IMR-90 (cell line): ENCODE results near the gene RHOC. TPM values are rescaled to one million over a fixed set of nuclear protein-coding genes. Genes with fewer than 3 reads are reported as not detected.

Source experiments
- ATAC-seq: fragments of 200-7000 bp; cut with Tn5 transposase; 2 replicates; pipeline ENCODE4 v1.9.1; 2020; ENCODE audit warnings: low read depth, mild to moderate bottlenecking, moderate library complexity
- BruUV-seq: library from RNA; stranded (reverse); fragments of 400-500 nt; replicated peaks from 2 replicates; lab custom pipeline; 2021; lab: Mats Ljungman, UMichigan
- CTCF ChIA-PET: fragments of 300-600 bp; formaldehyde crosslinking; extraction: SDS; loops from one replicate; lab custom pipeline; 2021; ENCODE audit warnings: antibody characterized with exemption; lab: Yijun Ruan, JAX
- POLR2A ChIA-PET: fragments of 300-600 bp; sonication (Branson Sonifier 250); formaldehyde crosslinking; loops from one replicate; lab custom pipeline; 2022; ENCODE audit warnings: antibody characterized with exemption; ENCODE audit not compliant: unreplicated experiment; lab: Charles Lee
- DNase-seq: peaks from one replicate; pipeline ENCODE4 v3.0.0; 2013
- H2AFZ ChIP-seq: replicated peaks from 2 replicates; pipeline ENCODE3; 2013; ENCODE audit warnings: low read length, mild to moderate bottlenecking; ENCODE audit not compliant: poor library complexity
- H2AK5ac ChIP-seq: 2 replicates; pipeline ENCODE4 v1.6.1; 2013; ENCODE audit warnings: low read depth, low read length, inconsistent platforms
- H2AK9ac ChIP-seq: replicated peaks from 2 replicates; pipeline ENCODE3; 2013; ENCODE audit warnings: mild to moderate bottlenecking, low read depth, low read length, moderate library complexity; ENCODE audit not compliant: poor library complexity
- H2BK120ac ChIP-seq: 2 replicates; pipeline ENCODE4 v1.6.1; 2013; ENCODE audit warnings: low read depth, low read length, inconsistent platforms
- H2BK15ac ChIP-seq: 3 replicates; pipeline ENCODE4 v1.6.1; 2013; ENCODE audit warnings: low read depth, low read length, inconsistent platforms
- H2BK20ac ChIP-seq: 2 replicates; pipeline ENCODE4 v1.6.1; 2013; ENCODE audit warnings: low read depth, mild to moderate bottlenecking, inconsistent platforms, low read length, moderate library complexity
- H2BK5ac ChIP-seq: 2 replicates; pipeline ENCODE4 v1.6.1; 2013; ENCODE audit warnings: mild to moderate bottlenecking, low read depth, low read length, inconsistent platforms; ENCODE audit not compliant: poor library complexity, severe bottlenecking
- H3K14ac ChIP-seq: replicated peaks from 2 replicates; pipeline ENCODE4 v1.6.1; 2013; ENCODE audit warnings: low read depth, low read length, inconsistent platforms
- H3K18ac ChIP-seq: 2 replicates; pipeline ENCODE4 v1.6.1; 2013; ENCODE audit warnings: low read depth, low read length, control low read depth
- H3K23ac ChIP-seq: 2 replicates; pipeline ENCODE4 v1.6.1; 2013; ENCODE audit warnings: low read depth, low read length, inconsistent platforms
- H3K27ac ChIP-seq: 2 replicates; pipeline ENCODE4 v1.5.1; 2013; ENCODE audit warnings: mild to moderate bottlenecking, control low read depth, low read length; ENCODE audit not compliant: insufficient read depth
- H3K27me3 ChIP-seq: 2 replicates; pipeline ENCODE4 v1.6.1; 2013; ENCODE audit warnings: low read length; ENCODE audit not compliant: control insufficient read depth, insufficient read depth
- H3K36me3 ChIP-seq: 2 replicates; pipeline ENCODE4 v1.6.1; 2013; ENCODE audit warnings: low read length, mixed read lengths; ENCODE audit not compliant: control insufficient read depth, insufficient read depth
- H3K4ac ChIP-seq: 2 replicates; pipeline ENCODE4 v1.6.1; 2013; ENCODE audit warnings: low read depth, low read length, inconsistent platforms
- H3K4me1 ChIP-seq: 2 replicates; pipeline ENCODE4 v1.6.1; 2013; ENCODE audit warnings: low read length, mixed read lengths; ENCODE audit not compliant: control insufficient read depth, insufficient read depth
- H3K4me2 ChIP-seq: 2 replicates; pipeline ENCODE4 v1.6.1; 2013; ENCODE audit warnings: low read depth, mild to moderate bottlenecking, control low read depth, low read length, moderate library complexity
- H3K4me3 ChIP-seq: 2 replicates; pipeline ENCODE4 v1.5.1; 2013; ENCODE audit warnings: low read depth, mild to moderate bottlenecking, control low read depth, low read length, moderate library complexity; ENCODE audit not compliant: insufficient read depth
- H3K56ac ChIP-seq: 2 replicates; pipeline ENCODE4 v1.6.1; 2013; ENCODE audit warnings: low read length, inconsistent platforms; ENCODE audit not compliant: insufficient read depth; ENCODE audit errors: extremely low read depth
- H3K79me1 ChIP-seq, 2 experiments: 2 replicates each; pipeline ENCODE4 v1.6.1; 2013; ENCODE audit warnings: low read length in 2 of 2, inconsistent platforms in 1 of 2, low read depth in 1 of 2
- H3K9ac ChIP-seq: 2 replicates; pipeline ENCODE4 v1.6.1; 2013; ENCODE audit warnings: low read depth, low read length, control low read depth
- H3K9me1 ChIP-seq: 2 replicates; pipeline ENCODE4 v1.6.1; 2013; ENCODE audit warnings: low read length, inconsistent platforms; ENCODE audit not compliant: insufficient read depth
- H3K9me3 ChIP-seq: 2 replicates; pipeline ENCODE4 v1.6.1; 2013; ENCODE audit warnings: low read length; ENCODE audit not compliant: control insufficient read depth, insufficient read depth
- H4K20me1 ChIP-seq: 2 replicates; pipeline ENCODE4 v1.6.1; 2013; ENCODE audit warnings: low read length, inconsistent platforms; ENCODE audit not compliant: insufficient read depth
- H4K5ac ChIP-seq: 2 replicates; pipeline ENCODE4 v1.6.1; 2013; ENCODE audit warnings: mild to moderate bottlenecking, low read depth, low read length, control low read depth
- H4K8ac ChIP-seq, 2 experiments: 2 replicates each; pipeline ENCODE4 v1.6.1; 2013; ENCODE audit warnings: low read depth in 2 of 2, low read length in 2 of 2, control low read depth in 1 of 2, inconsistent platforms in 1 of 2
- H4K91ac ChIP-seq: 2 replicates; pipeline ENCODE4 v1.6.1; 2013; ENCODE audit warnings: low read depth, low read length, inconsistent platforms; ENCODE audit not compliant: insufficient read depth
- CEBPB ChIP-seq: IDR thresholded peaks from 2 replicates; pipeline ENCODE4 v1.6.1; 2012; ENCODE audit warnings: low read depth, low read length, improper control_type of control experiment
- CHD1 ChIP-seq: IDR thresholded peaks from 2 replicates; pipeline ENCODE4 v1.6.1; 2012; ENCODE audit warnings: low read depth, low read length, improper control_type of control experiment
- FOS ChIP-seq: fragments of 150-350 bp; IDR thresholded peaks from 2 replicates; pipeline ENCODE4 v1.6.1; 2016; ENCODE audit warnings: low read depth, low read length
- RCOR1 ChIP-seq: IDR thresholded peaks from 2 replicates; pipeline ENCODE4 v1.6.1; 2012; ENCODE audit warnings: mild to moderate bottlenecking, low read length, improper control_type of control experiment; ENCODE audit not compliant: insufficient replicate concordance
- RFX5 ChIP-seq: IDR thresholded peaks from 2 replicates; pipeline ENCODE4 v1.8.0; 2012; ENCODE audit warnings: low read depth, mild to moderate bottlenecking, low read length, moderate library complexity
- USF2 ChIP-seq: fragments of 150-350 bp; IDR thresholded peaks from 2 replicates; pipeline ENCODE4 v1.6.1; 2017; ENCODE audit warnings: mild to moderate bottlenecking, antibody characterized with exemption, low read length, low read depth
- WGBS, 2 experiments: methylation state at CpG; one replicate each; pipeline versions ENCODE4 v1.1.5 to v1.1.7; 2013; ENCODE audit warnings: missing lambda C conversion rate in 2 of 2; ENCODE audit not compliant: insufficient read length in 1 of 2; ENCODE audit errors: extremely low coverage in 2 of 2; 5-methylcytosine and 5-hydroxymethylcytosine counted together
- dilution Hi-C: fragments of 300-500 bp; cut with HindIII; formaldehyde crosslinking; loops from one replicate; pipeline ENCODE4 v1.14.3; 2018; ENCODE audit warnings: low sequenced_read_pairs; ENCODE audit not compliant: unreplicated experiment
- in situ Hi-C: fragments of 300-500 bp; cut with MboI; formaldehyde crosslinking; loops from 3 replicates; pipeline ENCODE4 v1.14.3; 2019; ENCODE audit warnings: low sequenced_read_pairs, inconsistent platforms, mixed read lengths
- intact Hi-C: fragments of 100-400 bp; cut with micrococcal nuclease; formaldehyde crosslinking; loops from 2 replicates; pipeline ENCODE4 v1.10.0; 2022
- polyA plus RNA-seq, 3 experiments: library from polyadenylated mRNA; depleted of rRNA; stranded (reverse); fragments of >200 nt; gene quantifications; 2 replicates each; pipeline ENCODE4 v1.2.3, GENCODE V29; 2012; ENCODE audit warnings: low replicate concordance in 1 of 3
- total RNA-seq: library from RNA; depleted of rRNA; stranded (reverse); fragments of >200 nt; gene quantifications from 2 replicates; pipeline ENCODE4 v1.2.3, GENCODE V29; 2012

Gene RHOC
- total and polyA plus RNA-seq, 2 of the 4 experiments (the other 2 are of a cell fraction) = 764 to 839 TPM

- Histone ChIP-seq H4K5ac (no peak overlapping the region), H3K79me1 (peaks cover 16 to 47% of the 10 kb centered on the region in 2 experiments), H4K8ac (no peak overlapping the region), H2BK15ac (no peak overlapping the region), H3K4me3 (no peak overlapping the region), H2BK120ac (no peak overlapping the region), H3K4me1 (peaks cover 2% of the 10 kb centered on the region; the same call in 1 of the 2 replicates), H3K36me3 (peaks cover 11% of the 10 kb centered on the region), H3K27me3 (no peaks in the 10 kb centered on the region), H3K56ac (no peak overlapping the region), H2AK5ac (no peak overlapping the region), H3K23ac (no peak overlapping the region), H3K9me3 (no peaks in the 10 kb centered on the region), H2BK20ac (no peak overlapping the region), H2AK9ac (no peak overlapping the region), H3K4me2 (no peak overlapping the region), H3K14ac (no peak overlapping the region), H3K4ac (no peak overlapping the region), H2AFZ (no peak overlapping the region), H2BK5ac (no peak overlapping the region), H4K91ac (no peak overlapping the region), H3K27ac (no peak overlapping the region), H4K20me1 (no peaks in the 10 kb centered on the region; the same call in 1 of the 2 replicates), H3K9me1 (no peaks in the 10 kb centered on the region), H3K9ac (no peak overlapping the region), H3K18ac (no peak overlapping the region)
- ATAC-seq (no peak), DNase-seq (no peak)
- no TSS peak for BruUV-seq
- ChIA-PET POLR2A (no interaction called here), CTCF (interaction anchor here (0.6 to 0.9 kb wide), 3 partner anchors 29 to 266 kb away, joined by 3 to 4 read pairs (median 3); no protein-coding TSS in a partner anchor)
- intact Hi-C loops = loop anchor here (5.0 kb wide), 1 partner anchor 35 kb away; no protein-coding TSS in a partner anchor
- in situ Hi-C loops = no loop called here
- WGBS, 2 experiments = 100% methylated on average over 1 of the region's 2 CpGs; no CpG with 5 or more reads in 1 of the 2 experiments
- TF ChIP-seq RFX5 = no peak
- TF ChIP-seq USF2 = no peak
- no peak for TF ChIP-seq CHD1
- no peak for TF ChIP-seq CEBPB
- TF ChIP-seq FOS = no peak
- no peak for TF ChIP-seq RCOR1
- dilution Hi-C loops = no loop called here
Observed at GRCh38 chr1:112672009-112672408, 34.9 kb downstream of the RHOC start.
